Omental fat pad (tissue), 4 donors: ENCODE measurements around the gene ETV7. TPM values are rescaled to one million over a fixed set of nuclear protein-coding genes. Genes with fewer than 3 reads are reported as not detected.
"Not testable (repeated sequence)": the region's sequence is repeated elsewhere in the genome, so short reads cannot be mapped to it uniquely, and the experiment has no call there.

Source experiments
- ATAC-seq: fragments of 150-250 bp; one replicate; pipeline ENCODE4 v1.9.1; 2016; ENCODE audit warnings: mild to moderate bottlenecking, moderate library complexity; ENCODE audit not compliant: low FRiP score
- DNase-seq: peaks from one replicate; pipeline ENCODE4 v3.0.0-alpha.2; 2019; ENCODE audit warnings: low spot score
- total RNA-seq, 4 donors: library from RNA; depleted of rRNA; stranded (reverse); fragments of >200 nt; gene quantifications; one replicate each; pipeline ENCODE4 v1.1.0, GENCODE V29; 2016
- TF ChIP-seq, protein P1 (sequence below), 3 donors: fragments of 450-650 bp; IDR thresholded peaks; one replicate each; pipeline ENCODE4 v1.5.1; 2016 to 2017; ENCODE audit warnings: antibody characterized with exemption in 3 of 3, mild to moderate bottlenecking in 3 of 3, moderate library complexity in 2 of 3

Gene ETV7
- total RNA-seq, 4 donors from 2014 or later = 0.56 to 5.9 (median 2.8) TPM

DNA sequence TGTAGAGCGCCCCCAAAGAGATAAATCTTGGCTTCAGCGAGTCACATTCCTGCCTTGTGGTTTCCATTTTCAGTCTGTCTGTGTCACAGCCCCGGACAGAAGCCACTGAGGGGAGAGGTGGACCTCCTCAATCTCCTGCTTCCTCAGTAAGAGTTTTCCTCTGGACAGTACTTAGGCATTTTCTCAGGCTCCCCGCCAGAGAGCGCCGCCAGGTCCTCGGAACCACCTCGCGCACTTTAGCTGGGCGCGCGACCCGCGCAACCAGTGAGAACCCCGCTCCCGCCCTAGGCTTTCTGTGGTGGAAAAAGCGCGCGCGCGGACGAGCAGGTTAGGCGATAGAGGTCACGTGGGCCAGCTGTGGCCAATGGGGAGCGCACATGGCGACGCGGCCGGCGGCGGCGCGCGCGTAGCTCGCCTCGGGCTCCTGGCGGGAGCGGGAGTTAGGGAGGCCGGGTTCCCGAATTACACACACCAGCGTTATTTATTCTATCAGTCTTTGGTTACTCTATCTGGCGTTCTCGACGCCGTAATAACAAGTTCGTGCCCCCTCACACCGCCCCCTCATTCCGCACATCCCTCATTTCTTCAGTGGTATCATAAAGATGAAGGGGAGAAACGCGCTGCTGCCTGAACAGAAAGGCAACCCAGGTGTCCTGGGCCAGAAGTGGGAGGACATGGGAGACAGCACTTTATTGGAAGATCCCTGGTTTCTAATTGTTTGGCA is 35.8 kb upstream of the ETV7 start:
- peak; percentile 97 for DNase-seq
- TF ChIP-seq, protein P1, sequence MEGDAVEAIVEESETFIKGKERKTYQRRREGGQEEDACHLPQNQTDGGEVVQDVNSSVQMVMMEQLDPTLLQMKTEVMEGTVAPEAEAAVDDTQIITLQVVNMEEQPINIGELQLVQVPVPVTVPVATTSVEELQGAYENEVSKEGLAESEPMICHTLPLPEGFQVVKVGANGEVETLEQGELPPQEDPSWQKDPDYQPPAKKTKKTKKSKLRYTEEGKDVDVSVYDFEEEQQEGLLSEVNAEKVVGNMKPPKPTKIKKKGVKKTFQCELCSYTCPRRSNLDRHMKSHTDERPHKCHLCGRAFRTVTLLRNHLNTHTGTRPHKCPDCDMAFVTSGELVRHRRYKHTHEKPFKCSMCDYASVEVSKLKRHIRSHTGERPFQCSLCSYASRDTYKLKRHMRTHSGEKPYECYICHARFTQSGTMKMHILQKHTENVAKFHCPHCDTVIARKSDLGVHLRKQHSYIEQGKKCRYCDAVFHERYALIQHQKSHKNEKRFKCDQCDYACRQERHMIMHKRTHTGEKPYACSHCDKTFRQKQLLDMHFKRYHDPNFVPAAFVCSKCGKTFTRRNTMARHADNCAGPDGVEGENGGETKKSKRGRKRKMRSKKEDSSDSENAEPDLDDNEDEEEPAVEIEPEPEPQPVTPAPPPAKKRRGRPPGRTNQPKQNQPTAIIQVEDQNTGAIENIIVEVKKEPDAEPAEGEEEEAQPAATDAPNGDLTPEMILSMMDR (IDR thresholded peaks at IDR 0.05) = peak in 1 of 3 donors; percentile 5
- peak; percentile 99 for ATAC-seq

DNA sequence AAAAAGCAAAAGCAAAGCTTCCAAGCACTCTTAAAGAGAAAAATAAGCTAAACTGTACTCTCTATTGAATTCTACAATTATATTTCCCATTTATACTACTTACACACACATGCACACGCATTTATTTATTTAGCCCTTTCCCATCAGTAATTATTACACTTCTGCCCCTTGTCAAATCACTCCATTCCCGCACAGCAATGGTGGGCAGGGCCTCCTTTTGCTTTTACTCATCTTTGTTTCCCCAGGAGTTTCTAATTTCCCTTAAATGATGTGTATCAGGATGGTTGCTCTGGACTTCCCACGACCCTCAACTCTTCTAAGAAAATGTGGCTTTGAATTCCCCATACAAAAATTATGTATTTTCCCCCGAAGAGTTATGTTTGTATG is 35.2 kb upstream of the ETV7 start:
- TF ChIP-seq, protein P1 (IDR thresholded peaks at IDR 0.05) = no peak
- ATAC-seq = no peak
- no peak for DNase-seq

DNA sequence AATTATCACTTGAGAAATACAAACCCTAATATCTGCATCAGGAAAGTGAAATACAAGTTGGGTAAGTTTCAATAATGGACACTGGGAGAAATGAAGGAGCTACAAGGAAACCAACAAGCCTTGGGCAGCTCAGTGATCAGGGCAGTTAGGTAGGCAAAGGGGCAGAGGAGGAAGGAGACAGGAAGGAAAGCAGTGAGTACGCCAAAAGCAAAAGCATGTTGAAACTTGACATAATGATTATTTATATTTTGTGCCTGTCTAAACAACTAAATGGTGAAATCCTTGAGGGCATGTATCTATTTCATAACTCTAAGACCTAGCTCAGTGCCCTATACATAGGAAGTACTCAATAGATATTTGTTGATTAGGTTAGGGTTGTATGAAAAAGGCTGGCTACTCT is 31.8 kb upstream of the ETV7 start:
- no peak for DNase-seq
- ATAC-seq = no peak
- TF ChIP-seq, protein P1 (IDR thresholded peaks at IDR 0.05) = no peak

DNA sequence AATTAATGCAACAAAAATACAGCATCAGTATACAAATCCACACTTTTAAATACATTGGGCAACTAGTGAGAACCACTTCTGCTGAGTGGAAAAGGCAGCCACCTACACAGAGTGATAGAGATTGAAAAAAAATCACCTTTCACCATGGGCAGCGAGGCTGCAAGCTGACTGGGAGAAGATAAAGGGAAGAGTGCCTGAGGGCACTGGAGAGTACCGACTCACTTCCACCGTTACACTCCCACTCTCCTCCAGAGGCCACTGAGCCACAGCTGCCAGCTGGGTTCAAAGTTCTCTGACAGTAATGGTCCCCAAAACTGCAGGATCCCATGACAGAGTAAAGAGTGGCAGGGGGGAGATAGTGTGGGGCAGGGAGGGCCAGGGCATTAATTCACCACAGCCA is 31.1 kb upstream of the ETV7 start:
- TF ChIP-seq, protein P1 (IDR thresholded peaks at IDR 0.05) = no peak
- ATAC-seq (no peak), DNase-seq (no peak)

DNA sequence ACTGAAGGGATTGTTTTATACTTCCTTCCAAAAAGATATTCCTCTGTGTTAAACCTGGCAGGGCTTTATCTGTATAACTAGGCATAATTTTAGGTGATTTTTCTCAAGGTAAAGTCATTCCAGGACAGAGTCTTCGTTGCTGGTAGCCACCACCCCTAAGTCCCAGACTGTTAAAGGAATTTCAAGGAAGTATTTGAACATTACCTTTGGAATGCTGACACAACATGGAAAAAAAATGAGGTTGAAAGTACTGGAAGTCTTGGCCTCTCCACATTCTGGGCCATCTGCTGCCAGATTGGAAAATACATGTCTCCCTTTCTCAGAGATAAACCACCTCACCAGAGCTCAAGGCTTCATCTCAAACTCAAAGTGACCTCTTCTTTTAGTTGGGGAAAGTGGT is 27.0 kb upstream of the ETV7 start:
- ATAC-seq (no peak), DNase-seq (no peak)
- TF ChIP-seq, protein P1 (IDR thresholded peaks at IDR 0.05) = no peak

DNA sequence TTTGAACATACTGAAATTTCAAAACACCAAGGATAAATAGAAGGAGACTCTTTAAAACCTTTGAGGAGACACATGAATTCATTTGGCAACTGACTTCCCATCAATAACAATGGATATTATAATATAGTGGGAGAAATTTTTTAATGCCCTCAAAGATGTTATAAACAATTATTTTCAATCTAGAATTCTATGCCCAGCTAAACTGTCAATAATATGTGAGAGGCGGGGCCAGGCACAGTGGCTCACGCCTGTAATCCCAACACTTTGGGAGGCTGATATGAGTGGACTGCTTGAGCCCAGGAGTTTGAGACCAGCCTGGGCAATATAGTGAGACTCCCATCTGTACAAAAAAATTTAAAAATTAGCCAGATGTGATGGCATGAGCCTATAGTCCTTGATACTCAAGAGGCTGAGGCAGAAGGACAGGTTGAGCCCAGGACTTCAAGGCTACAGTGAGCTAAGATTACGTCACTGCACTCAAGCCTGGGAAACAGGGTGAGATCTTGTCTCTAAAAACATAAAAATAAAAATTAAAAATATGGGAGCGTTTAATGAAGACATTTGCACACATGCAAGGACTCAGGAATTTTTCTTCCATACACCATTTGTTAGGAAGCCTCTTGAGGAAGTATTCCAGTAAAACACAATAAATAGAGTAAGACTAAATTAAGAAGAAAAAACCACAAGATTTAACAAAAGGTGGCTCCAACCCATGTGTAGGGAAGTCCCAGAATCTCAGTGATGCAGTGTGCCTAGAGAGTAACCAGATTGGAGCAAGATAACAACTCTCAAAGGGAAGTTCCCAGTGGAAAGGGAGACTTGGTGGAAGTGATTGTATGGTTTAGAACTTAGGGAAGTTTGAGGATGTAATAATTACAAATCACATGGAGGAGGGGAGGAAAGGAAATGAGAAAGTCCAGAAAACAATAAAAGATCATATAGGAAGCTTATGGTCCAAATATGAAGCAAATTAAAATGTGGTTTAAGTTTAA is 26.3 kb upstream of the ETV7 start:
- DNase-seq (no peak), ATAC-seq (no peak)
- TF ChIP-seq, protein P1 (IDR thresholded peaks at IDR 0.05) = no peak

DNA sequence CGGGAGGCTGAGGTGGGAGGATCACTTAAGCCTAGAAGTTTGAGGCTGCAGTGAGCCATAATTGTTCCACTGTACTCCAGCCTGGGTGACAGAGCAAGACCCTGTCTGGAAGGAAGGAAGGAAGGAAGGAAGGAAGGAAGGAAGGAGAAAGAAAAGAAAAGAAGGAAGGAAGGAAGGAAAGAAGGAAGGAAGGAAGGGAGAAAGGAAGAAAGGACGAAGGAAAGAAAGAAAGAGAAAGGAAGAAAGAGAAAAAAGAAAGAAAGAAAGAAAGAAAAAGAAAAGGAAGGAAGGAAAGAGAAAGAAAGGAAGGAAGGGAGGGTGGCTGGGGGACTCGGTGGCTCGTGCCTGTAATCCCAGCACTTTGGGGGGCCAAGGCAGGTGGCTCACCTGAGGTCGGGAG is 22.2 kb upstream of the ETV7 start:
- not testable (repeated sequence) for ATAC-seq

More for the DNA sequence above, 22.2 kb upstream of the ETV7 start:
- DNase-seq = not testable (repeated sequence)
